HG03571 (cell line): Measurements from ENCODE around the gene AREL1.
A peak's percentile ranks its signal among the peaks of the same experiment; 100 is the strongest.
"Not testable (repeated sequence)": the region's sequence is repeated elsewhere in the genome, so short reads cannot be mapped to it uniquely, and the experiment has no call there.

Experiments used
- ATAC-seq: cut with Tn5 transposase; IDR thresholded peaks from one replicate; pipeline ENCODE4 v1.9.1; 2021; ENCODE audit not compliant: unreplicated experiment

AREL1 gene, protein sequence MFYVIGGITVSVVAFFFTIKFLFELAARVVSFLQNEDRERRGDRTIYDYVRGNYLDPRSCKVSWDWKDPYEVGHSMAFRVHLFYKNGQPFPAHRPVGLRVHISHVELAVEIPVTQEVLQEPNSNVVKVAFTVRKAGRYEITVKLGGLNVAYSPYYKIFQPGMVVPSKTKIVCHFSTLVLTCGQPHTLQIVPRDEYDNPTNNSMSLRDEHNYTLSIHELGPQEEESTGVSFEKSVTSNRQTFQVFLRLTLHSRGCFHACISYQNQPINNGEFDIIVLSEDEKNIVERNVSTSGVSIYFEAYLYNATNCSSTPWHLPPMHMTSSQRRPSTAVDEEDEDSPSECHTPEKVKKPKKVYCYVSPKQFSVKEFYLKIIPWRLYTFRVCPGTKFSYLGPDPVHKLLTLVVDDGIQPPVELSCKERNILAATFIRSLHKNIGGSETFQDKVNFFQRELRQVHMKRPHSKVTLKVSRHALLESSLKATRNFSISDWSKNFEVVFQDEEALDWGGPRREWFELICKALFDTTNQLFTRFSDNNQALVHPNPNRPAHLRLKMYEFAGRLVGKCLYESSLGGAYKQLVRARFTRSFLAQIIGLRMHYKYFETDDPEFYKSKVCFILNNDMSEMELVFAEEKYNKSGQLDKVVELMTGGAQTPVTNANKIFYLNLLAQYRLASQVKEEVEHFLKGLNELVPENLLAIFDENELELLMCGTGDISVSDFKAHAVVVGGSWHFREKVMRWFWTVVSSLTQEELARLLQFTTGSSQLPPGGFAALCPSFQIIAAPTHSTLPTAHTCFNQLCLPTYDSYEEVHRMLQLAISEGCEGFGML

GRCh38 chr14:74712499-74713394, at the start of gene AREL1, which contains the start of gene FCF1:
Gene AREL1 (minus strand): TSS chr14:74713080. CDS start chr14:74685615, 27,465 bp downstream.
Gene FCF1 (plus strand): TSS chr14:74713144. CDS start chr14:74713198, 54 bp downstream.
- ATAC-seq = peak; percentile 90

- ATAC-seq = not testable (repeated sequence)
Measured at GRCh38 chr14:74758505-74758904, 45.6 kb upstream of the AREL1 start.

- no peak for ATAC-seq
Measured at GRCh38 chr14:74756326-74756725, 43.4 kb upstream of the AREL1 start.

GRCh38 chr14:74754899-74755298, 42.0 kb upstream of the AREL1 start:
- ATAC-seq = no peak

DNA sequence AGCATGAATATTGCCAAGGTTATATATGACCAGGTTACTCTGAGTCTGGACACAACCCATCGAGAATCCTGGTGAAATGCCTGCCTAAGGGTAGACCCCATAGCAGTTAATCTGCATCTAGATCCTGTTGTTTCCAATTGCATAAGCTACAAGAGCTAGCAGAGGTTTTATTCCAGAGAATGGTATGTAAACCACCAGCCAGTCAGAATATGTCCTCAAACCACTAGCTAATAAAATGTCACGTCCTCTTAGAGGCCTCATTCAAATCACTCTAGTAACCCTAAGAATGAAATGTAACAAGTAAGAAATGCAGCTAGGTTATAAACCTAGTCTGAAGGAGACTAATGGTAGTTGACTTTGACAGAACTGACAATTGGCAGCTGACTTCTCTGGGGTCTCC, 41.3 kb upstream of the AREL1 start:
- ATAC-seq = no peak

GRCh38 chr14:74747237-74747636, 34.4 kb upstream of the AREL1 start:
- ATAC-seq = no peak

- no peak for ATAC-seq
Measured at GRCh38 chr14:74739293-74740030, 26.6 kb upstream of the AREL1 start.

GRCh38 chr14:74737753-74738325, 25.0 kb upstream of the AREL1 start:
- no peak for ATAC-seq

- ATAC-seq = no peak
Measured at GRCh38 chr14:74735125-74735524, 22.2 kb upstream of the AREL1 start.

- ATAC-seq = no peak
Measured at GRCh38 chr14:74733221-74733620, 20.3 kb upstream of the AREL1 start.

GRCh38 chr14:74732387-74732786, 19.5 kb upstream of the AREL1 start:
- no peak for ATAC-seq

DNA sequence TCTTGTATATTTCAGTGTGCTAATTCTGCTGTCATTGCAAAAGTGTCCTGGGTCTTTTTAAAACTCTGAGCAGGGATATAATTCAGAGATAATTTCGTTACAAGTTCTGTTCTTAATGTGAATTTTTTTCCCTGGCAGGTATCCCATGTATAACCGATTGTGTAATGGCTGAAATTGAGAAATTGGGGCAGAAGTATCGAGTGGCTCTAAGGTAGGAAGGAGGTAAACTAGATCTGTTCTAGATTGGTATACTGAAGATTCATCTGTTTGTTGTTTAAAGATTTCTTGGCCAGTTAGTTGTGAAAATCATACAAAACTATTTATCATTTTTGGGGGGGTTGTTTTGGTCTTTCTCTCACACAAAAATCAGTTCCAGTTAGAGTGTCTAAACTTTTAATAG, 10.3 kb upstream of the AREL1 start:
- no peak for ATAC-seq

- ATAC-seq = no peak
Measured at GRCh38 chr14:74720526-74720925, 7.6 kb upstream of the AREL1 start.

DNA sequence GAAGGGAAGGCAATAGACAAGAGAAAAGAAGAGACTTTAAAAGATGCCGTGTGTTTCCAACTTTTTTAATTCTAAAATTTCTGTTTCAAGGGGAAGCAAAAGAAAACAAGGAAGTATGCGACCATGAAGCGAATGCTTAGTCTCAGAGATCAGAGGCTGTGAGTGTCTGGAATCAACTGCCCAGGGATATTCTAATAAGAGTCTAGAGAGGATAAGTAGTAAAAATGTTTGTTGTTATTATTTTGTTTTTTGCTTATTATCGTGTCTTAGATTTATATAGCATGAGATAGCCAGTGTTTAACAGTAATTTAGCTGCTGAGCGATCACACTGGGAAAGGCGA, 485 bp upstream of the AREL1 start:
- no peak for ATAC-seq

DNA sequence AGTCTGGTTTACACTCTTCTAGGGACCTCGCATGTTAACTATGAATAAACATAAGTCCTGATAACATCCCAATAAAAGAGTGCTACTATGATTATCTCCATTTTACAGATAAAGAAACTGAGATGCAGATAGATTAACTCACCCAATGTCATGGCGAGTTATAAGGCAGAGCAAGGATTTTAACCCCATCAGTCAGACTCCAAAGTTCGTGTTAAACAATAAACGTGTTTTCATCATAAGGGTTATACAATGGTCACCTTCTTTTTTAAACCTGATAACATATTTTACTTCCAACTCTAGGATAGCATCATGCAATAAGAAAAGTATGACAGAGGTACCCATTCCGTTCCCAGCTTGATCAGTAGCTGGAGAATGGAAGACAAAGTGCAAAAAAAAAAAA, 1.2 kb downstream of the AREL1 start:
- no peak for ATAC-seq

- ATAC-seq = no peak
Measured at GRCh38 chr14:74710480-74710879, 2.4 kb downstream of the AREL1 start.

GRCh38 chr14:74705613-74706500, 7.0 kb downstream of the AREL1 start:
- ATAC-seq = no peak

GRCh38 chr14:74704656-74705055, 8.2 kb downstream of the AREL1 start:
- no peak for ATAC-seq

GRCh38 chr14:74703043-74703442, 9.8 kb downstream of the AREL1 start:
- no peak for ATAC-seq
